Fibroblast of upper back skin (primary cell): ENCODE measurements around the gene COA3.
A peak's percentile ranks its signal among the peaks of the same experiment; 100 is the strongest.

Experiments
- DNase-seq: peaks from one replicate; pipeline ENCODE4 v3.0.0-alpha.2; 2013

The COA3 gene

DNA sequence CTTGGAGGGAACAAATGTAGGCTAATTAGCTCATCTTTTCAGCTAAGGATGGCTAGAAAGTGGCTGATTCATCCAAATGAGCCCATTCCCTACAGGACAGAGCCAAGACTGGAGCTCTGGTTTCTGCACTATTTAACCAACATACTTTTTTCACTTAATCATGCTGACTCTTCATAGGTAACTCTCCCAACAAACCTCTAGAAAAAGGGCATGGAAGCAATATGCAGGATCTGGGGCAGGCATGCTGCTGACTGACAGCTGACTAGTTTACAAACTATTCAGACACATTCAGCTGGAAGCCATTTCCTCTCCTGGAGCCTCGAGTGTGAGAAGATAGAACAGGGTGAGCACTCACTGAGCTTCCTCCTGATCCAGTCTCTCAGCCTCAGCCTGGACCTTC is 19.4 kb upstream of the COA3 start:
- peak; percentile 82 for DNase-seq

DNA sequence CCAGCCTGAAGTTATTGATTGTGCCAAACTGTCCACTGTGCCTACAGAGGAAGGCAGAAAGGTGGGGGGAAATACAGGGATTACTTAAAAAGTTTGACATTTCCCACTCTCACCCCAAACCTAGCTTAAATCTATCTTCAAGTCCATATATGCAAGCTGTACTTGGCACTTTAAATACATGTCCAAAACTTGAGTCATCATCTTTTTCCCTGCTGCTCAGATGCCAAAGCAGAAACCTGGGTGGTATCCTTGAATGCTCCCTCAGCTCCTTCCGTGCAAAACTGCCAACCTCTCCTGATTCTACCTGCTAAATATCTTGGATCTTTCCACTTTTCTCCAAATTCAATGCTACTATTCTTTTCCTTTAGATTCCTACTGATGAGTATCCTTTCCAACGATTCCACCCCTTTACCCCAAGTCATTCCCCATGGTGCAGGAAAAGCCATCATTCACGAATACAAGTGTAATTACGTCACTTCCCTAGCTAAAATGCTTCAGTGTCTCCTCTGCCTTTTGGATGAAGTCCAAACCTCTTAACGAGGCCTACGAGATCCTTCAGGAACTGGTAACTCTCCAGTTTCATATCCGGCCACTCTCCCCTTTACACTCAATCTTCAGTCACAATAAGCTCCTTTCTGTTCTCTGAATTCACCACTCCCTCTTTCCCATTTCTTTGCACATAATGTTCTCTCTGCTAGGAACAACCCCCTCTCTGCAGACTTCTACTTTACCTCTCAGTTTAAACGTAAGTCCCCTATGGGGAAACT is 16.3 kb upstream of the COA3 start:
- DNase-seq, result peak; percentile 87

DNA sequence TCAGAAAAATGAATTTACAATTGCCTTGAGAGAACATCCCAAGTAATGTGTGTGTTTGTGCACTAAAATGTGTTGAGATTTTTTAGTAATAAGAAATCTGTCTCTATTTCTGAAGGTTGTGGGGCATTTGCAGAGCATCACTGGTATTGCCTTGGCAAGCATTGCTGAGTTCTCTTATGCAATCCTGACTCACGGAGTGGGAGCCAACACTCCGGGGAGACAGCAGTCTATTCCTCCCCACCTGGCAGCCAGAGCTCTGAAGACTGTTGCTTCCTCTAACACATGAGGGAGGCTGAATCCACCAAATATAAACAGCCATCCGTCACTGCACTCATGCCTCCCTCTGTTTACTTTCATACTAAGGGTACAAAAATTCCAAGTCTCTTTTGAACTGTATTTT is 10.7 kb upstream of the COA3 start:
- DNase-seq, result peak; percentile 73

DNA sequence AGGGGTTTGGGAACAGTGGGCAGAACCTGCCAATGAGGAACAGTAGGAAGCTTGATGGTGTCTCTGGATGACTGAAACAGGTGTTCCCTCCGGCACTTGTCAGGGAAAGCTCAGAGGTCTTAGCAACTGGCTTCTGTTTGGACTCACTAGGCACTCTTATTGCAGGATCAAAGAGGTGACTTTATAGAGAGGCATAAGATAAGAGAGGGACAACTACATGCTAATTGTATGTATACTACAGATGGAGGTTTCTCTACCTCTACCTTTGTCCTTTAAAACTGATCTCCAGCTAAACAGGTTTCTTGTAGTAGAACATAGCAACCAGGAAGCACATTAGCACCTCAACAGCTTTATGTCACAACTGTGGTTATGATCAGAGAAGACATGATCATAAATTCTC is 7.7 kb upstream of the COA3 start:
- no peak for DNase-seq

DNA sequence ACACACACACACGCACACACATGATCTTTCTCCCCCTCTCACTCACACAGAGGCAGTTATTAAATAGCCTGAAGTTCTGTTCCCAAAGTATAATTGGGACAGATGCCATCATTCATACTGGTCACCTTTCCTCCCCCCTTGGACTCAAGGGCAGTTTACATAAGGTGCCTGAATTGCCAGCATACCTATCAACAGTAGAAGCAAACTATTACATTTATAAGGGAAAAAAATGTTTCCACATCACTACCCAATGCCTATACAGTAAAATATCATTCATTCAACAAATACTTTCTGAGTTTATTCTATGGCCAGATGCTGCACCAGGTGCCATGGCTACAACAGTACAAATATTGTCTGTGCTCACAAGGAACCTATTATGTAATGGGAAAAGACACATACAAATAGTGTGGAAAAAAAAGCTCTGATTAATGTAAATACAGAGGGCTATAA is 6.4 kb upstream of the COA3 start:
- DNase-seq, result no peak

DNA sequence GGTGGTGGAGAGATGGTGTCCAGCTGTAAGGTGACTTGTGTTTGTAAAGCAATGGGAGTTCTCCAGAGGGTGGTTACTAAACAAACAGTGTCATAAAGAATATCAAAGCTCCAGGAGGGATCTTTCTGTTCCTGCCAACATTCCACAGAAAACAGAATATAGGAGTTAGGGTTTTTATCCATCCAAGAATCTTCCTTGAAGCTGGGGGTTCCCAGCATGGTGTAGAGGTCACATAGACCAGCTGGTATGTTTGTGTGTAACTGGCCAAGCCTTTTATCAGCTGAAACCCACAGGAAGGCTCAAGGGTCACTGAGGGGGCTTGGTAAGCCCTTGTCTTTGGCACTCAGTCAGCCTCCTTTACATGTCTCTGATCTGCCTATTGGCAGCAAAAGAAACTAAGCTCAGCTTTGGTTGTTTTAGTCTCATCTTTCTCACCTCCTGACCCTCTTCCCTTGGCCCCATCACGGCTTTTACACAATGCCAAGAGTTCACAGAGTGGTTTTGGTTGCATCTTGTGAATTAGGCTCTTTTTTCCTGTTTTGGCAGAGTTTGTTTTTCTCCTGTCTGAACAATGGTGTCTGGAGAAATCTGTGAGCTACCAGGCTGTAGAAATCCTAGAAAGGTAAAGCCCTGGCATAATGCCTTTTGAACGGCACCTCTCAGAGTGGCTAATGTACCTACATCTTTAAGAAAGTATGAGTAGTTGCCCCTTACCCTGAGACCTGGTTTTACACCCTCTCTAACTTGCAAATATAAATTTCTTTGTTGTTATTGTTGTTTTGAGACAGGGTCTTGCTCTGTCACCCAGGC is 4.8 kb upstream of the COA3 start:
- no peak for DNase-seq

DNA sequence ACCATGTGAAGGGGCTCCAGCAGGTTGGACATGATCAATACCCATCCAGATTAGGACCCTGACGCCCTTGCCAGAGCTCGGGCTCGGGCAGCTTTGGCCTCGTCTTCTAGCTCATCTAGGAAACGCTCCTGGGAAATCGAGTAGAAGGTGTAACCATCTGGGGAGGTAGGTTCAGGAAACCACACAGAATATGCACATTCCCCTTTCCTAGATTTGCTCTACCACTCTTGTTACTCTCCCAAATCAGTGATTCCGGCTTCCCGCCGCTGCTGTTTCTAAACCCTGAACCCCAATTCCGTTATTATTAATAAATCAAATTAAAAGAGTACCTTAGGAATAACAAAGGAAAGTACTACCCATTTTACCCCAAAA is 507 bp downstream of the COA3 start:
- DNase-seq, result no peak

DNA sequence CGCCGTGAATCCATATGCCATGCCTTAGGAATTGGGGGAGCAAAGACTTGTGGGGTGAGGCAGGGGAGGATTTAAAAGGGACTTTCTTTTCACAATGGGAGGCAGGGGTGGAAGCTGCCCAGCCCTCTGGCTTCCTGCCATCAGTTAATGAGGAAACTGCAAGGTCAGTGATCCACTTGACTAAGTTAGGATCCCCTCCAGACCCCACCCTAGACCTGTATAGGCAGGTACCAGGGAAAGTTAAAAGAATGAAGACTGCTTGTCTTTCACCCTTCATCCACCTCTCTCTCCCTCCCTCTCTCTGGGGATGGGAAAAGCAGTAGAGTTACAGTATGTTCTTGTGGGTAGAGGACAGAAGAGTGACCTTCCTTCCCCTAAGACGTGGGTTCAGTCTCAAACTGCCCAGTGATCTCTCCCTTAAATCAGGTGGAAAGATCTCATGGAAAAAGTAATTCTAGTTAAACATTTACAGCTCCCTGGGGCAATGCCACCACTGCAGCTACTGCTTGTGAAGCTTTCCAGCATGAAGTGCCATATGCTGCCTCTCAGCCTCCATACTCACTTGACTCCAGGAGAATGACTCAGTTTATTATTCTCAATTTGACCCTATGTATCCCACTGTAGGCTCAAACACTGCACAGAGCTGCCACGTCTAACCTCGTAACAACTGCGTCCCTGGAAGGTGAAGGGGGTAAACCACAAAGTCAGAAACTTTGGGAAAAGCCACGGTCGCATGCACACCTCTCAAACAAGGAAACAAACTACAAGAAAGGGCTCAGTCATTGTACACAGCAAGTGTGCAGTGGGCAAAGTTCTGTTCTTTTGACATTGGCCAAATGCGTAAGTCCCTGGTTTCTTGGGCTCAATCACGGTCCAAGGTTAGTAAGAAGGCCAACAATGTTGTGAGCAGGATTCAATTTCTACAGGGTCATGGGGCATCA is 1.2 kb downstream of the COA3 start:
- no peak for DNase-seq

DNA sequence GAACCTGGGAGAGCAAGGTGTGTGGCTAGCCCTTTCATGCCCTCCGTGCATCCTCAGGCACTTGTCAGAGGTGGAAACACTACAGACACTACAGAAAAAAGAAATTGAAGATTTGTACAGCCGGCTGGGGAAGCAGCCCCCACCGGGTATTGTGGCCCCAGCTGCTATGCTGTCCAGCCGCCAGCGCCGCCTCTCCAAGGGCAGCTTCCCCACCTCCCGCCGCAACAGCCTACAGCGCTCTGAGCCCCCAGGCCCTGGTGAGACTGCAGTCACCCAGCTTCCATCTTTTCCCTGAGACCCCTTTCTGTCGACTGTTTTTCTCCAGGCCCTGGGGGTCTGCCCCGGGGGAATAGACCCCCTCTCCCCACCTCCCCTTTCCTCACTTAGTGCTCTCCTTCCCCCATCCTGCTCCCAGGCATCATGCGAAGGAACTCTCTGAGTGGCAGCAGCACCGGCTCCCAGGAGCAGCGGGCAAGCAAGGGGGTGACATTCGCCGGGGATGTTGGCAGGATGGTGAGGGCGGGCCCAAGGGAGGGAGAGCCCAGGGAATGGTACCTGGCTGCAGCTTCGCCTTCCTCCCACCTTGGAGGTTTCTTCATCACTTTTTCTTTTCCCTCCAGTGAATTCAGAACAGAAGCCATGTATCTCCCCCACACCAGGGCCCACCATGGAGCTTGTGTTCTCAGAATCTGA is 2.3 kb downstream of the COA3 start:
- DNase-seq, result no peak

DNA sequence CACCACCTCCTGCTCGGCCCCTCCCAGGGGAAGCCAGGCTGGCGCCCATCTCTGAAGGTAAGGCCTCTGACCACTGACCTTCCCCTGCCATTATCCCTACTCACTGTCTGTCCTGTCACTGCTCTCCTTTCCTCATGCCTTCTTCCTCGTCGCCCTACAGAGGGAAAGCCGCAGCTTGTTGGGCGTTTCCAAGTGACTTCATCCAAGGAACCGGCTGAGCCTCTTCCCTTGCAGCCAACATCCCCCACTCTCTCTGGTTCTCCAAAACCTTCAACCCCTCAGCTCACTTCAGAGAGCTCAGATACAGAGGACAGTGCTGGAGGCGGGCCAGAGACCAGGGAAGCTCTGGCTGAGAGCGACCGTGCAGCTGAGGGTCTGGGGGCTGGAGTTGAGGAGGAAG is 3.0 kb downstream of the COA3 start:
- DNase-seq, result no peak

DNA sequence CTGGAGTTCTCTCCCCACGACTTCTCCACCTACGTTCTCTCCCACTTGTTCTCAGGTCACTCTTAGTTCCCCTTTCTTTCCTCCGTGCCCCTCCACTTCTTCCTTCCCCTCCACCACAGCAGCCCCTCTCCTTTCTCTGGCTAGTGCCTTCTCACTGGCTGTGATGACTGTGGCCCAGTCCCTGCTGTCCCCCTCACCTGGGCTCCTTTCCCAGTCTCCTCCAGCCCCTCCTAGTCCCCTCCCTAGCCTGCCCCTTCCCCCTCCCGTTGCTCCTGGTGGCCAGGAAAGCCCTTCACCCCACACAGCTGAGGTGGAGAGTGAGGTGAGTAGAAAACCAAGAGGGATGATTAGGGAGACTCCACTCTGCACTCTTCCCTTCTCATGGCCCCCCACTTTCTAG is 3.4 kb downstream of the COA3 start:
- DNase-seq, result no peak

DNA sequence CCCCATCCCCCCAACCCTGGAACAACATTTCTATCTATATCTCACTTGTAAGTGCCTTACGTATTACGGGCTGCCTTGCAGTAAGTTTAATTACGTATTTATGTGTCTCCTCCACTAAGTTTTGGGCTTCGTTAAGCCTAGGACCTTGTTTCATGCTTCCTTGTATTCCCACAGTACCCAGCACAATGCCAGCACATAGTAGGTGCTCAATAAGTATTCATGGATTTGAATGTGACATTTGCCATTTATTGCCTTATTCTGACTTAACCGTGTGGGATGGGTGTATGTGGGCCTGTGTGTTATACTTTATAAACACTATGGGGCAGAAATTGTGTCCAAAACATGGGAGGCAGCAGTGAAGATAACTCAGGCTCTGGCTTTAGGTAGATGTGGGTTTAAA is 6.0 kb downstream of the COA3 start:
- no peak for DNase-seq

DNA sequence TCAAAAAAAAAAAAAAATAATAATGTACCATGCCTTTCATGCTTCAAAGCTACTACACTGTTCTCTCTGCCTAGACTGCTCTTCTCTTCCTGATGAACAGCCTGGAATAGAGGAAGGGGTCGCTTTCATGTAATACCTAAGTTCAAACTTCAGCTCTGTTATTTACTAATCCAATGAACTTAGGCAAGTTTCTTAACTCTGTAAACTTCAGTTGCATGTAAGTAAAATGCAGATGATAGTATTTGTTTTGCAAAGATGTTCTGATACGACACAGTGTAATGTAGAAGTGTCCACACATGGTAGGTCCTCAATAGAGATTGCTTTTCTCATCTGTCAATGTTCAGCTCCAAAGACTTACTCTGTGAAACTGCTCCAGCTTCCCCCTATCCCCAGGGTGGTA is 6.6 kb downstream of the COA3 start:
- no peak for DNase-seq

DNA sequence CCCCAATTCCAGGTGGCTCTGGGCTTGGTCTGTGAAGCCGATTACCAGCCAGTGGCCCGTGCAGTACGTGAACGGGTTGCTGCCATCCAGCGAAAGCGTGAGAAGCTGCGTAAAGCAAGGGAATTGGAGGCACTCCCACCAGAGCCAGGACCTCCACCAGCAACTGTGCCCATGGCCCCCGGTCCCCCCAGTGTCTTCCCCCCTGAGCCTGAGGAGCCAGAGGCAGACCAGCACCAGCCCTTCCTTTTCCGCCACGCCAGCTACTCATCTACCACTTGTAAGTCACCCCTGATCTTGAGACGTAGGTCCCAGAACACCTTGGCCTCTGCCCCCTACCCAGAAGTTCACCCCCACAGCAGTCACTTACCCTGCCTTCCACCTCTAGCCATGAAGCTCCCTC is 11.2 kb downstream of the COA3 start:
- no peak for DNase-seq

DNA sequence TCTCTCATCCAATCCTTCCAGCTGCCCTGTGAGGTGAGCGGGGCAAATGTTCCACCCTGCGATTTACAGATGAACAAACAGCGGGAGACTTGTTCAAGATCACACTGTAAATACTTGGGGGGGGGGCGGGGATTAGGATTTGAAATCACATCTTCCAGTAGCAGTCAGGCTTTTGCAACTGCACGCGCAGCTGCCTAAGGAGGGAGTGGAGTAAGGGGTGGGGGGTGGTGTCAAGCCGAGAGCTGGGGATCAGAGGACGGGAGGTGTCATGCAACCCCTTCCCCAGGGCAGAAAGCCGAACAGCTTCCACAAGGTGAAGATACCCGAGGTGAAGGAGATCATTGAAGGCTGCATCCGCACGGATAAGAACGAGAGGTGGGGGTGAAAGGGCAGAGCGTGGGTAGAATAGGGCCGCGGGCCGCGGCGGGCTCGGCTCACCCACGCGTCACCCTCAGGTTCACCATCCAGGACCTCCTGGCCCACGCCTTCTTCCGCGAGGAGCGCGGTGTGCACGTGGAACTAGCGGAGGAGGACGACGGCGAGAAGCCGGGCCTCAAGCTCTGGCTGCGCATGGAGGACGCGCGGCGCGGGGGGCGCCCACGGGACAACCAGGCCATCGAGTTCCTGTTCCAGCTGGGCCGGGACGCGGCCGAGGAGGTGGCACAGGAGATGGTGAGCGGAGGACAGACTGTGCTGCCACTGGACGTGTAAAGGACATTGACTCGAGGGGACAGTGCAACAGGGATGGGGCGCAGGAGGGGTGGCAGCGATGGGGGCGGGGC is 13.5 kb downstream of the COA3 start:
- DNase-seq, result no peak

DNA sequence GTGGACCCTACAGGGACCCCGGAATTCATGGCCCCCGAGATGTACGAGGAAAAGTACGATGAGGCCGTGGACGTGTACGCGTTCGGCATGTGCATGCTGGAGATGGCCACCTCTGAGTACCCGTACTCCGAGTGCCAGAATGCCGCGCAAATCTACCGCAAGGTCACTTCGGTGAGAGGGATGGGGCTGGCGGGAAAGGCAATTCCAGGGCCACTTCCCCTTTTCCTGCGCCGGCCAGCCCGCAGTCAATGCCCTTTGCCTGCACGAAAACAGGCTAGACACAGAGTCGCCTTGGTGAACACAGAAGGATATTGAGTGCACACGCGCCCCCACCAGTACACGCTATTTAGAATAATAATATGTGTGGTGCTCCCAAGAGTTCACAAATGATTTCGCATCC is 14.1 kb downstream of the COA3 start:
- DNase-seq, result no peak

DNA sequence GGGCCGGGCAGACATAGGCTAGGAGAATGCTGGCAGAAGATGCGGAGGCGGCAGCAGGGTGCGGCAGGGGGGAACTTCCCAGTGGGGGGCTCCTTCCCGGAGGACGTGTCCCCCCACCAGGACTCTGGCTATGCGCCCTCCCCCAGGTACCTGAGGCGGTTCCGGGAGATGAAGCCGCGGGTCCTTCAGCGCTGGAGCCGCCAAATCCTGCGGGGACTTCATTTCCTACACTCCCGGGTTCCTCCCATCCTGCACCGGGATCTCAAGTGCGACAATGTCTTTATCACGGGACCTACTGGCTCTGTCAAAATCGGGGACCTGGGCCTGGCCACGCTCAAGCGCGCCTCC is 14.7 kb downstream of the COA3 start:
- no peak for DNase-seq

DNA sequence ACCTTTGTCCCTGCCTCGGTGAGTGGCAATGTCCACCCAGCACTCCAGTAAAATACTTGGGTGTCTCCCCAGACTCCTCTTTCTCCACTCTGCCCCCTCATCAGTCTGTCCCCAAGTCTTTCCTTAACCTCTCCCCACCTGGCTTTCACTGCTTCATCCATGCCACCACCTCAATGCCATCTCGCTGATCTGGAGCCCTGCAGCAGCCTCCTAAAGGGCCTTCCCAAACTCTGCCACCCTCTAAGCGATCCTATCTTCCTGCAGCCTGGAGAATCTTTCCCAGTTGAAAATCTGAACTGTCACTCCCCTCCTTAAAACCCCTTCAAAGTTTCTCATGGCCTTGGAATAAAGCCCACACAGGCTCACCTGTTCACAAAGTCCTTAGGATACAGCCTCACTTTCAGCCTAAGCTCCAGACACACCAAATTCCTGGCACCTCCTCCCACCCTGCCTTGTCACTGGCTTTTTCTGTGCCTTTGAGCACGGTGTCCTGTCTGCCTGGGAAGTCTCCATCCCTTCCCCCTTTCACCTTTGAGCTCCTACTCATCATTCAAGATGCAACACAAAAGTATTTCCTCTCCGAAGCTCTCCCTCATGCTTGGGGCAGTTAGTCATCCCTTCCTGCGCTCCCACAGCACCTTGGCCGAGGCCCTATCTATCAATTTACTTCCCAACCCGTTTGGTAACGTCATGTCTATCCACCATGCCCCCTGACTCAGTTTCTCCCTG is 15.3 kb downstream of the COA3 start:
- peak; percentile 86 for DNase-seq

DNA sequence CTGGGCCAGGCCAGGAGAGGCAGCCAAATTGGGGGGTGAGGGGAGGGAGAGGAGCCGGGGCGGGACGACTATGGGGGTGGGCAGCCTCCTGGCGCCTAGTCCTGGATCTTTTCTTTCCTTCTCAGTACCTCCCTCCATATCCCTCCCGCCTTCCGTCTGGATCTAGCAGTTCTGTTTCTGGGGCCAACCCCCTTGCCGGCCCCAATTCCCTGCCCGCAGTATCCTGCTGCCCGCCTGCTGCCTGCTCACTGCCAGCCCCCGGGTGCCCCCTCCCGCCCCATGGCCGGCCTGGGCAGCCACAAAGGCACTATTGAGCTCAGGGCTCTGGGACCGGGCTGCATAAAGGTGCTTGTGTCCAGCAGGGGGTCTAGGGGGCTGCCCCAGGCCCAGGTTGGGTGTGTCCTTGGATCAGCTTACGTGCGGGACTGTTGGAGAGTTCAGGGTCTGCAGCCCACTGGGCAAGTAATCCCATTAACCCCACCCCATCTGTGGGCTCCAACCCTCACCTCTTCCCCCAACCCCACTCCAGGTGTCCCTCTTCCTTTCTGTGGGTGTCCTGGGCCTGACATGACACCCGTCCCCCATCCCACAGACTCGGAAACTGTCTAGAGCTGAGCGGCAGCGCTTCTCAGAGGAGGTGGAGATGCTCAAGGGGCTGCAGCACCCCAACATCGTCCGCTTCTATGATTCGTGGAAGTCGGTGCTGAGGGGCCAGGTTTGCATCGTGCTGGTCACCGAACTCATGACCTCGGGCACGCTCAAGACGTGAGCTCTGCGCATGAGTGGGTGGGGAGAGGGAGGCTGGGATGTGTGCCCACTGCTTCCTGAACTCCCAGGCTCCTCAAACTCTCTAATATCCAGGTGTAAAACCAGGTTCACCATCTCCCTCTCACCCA is 16.1 kb downstream of the COA3 start:
- peak; percentile 31 for DNase-seq

DNA sequence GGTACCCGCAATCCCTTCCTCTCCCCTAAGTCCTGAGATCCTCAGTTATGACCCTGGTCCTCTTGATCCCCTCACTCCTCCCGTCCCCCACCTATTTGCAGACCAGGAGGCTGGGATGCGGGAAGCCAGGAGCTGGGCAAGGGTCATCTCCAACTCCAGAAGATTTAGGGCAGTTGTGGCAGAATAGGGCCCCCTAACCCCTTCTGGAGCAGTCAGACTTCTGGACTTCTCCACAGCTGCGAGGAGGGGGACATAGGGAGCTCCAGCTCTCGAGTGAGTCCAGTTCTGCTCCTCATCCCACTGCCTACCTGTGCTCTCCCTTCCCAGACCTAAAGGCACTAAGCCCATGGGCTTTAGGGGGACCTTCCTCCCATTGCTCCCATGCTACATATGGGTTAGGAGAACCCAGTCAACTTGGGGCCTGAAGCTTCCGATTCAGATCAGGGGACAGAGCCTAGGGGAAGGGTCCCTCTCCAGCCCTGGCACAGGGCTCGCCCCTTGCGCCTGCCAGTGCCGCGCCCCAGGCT is 16.8 kb downstream of the COA3 start:
- DNase-seq, result no peak
